T47D (cell line): Measurements from ENCODE around the gene KPTN.

Experiments used
- DNase-seq, 2 experiments: peaks; one replicate each; pipeline versions ENCODE4 v3.0.0 to v3.0.0-alpha.2; 2011 to 2012; ENCODE audit warnings: low read depth in 1 of 2, low spot score in 1 of 2
- JUND ChIP-seq: IDR thresholded peaks from 2 replicates; pipeline ENCODE4 v1.6.1; 2012; ENCODE audit warnings: low read depth
- in situ Hi-C: cut with HindIII; loops from 2 replicates; pipeline ENCODE4 v1.10.0; 2016; ENCODE audit warnings: low sequenced_read_pairs, low pct_unique_long_range_greater_than_20kb

Gene KPTN

DNA sequence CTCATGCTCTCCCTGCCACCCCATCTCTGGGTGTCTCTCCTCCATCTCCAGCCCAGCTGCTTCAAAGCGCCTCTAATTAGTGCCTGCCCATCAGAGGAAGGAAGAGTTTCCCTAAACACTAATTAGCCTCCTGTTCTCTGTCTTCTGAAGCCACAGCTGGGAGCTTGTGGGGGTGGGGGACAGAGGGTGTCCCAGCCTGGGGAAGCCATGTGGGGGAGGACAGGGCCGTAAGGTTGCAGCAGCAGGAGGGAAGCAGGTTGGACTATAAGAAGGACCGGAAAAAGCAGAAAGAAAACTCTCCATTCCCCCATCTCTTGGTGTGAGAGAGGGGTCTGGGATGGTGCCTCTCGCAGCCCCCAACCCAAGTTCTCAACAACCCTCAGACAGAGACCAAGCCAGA is 38.5 kb downstream of the KPTN start:
- in situ Hi-C loops: no loop called here
- no peak for DNase-seq
- TF ChIP-seq JUND: no peak

DNA sequence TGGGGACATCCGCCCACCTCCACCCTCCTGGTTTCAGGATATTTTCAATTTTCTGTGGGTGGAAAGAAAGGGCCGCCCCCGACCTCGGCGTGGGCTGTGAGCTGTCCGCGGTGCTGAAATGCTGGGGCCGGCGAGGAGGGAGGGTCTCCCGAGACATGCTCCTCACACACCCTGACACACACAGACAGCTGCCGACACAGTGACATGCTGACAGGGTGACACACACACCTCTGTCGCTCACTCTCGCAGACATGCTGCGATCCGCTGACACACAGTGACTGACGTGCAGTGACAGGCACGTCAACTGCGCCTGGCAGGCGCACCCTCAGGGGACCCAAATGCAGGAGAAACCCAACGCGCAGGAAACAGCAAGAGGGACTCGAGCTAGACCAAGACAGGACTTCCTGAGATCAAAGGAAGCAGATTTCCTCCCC is 39.6 kb downstream of the KPTN start:
- no peak for DNase-seq
- no peak for TF ChIP-seq JUND
- in situ Hi-C loops: no loop called here

DNA sequence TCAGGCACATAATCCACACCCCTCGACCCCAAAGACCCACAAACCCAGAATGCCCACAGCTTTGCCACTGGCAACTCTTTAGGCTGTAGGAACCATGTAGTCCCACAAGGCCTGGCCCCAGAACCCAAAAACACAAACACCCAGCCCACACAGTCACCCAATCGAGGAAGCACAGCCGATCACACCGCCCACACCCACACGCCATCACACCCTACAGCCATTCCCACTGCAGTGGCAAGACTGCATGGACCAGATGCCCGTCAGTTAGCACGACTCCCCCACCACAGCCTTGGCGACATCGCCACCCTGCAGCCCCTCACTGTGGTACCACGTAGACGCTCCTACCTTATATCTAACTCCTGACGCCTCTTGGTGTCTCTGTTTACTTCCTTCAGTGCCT is 40.7 kb downstream of the KPTN start:
- TF ChIP-seq JUND: no peak
- no peak for DNase-seq
- in situ Hi-C loops: no loop called here

DNA sequence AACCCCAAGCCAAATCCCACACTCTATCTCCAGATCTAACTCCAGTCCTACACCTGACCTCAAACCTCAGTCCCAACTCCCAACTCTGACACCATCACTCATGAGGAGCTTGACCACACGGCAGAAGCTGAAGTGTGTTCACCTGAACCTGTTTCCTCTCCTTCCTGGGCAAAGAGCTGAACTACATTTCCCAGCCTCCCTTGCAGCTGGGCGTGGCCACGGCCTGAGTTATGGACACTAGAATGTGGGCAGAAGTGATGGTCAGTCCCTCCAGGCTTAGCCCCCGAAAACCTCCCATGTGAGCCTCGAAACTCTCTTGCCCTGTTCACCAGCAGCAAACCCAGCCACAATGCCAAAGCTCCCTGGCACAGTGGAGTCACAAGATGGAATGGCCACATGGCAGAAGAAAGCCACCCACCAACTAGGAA is 45.2 kb downstream of the KPTN start:
- in situ Hi-C loops: no loop called here
- TF ChIP-seq JUND: no peak
- peak in 1 of 2 experiments; percentile 58 for DNase-seq

DNA sequence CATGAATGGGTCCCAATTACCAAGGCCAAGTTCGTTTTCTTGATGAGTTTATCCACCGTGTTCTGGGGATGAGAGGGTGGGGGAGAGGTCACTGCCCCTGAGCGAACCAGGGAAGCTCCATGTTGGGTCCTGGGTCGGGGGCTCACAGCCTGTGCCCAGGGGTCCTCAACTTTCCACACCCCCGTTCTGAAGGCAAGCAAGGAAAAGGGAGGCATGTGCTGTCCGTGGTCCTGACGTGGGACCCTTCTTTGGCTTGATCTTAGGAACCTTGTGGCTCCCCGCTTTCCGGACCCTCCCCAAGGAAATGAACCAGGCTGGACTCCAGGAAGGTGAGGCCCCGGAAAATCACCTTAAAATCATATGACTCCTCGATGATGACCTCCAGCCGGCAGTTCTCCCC is 46.5 kb downstream of the KPTN start:
- in situ Hi-C loops: no loop called here
- DNase-seq: no peak
- TF ChIP-seq JUND: no peak

DNA sequence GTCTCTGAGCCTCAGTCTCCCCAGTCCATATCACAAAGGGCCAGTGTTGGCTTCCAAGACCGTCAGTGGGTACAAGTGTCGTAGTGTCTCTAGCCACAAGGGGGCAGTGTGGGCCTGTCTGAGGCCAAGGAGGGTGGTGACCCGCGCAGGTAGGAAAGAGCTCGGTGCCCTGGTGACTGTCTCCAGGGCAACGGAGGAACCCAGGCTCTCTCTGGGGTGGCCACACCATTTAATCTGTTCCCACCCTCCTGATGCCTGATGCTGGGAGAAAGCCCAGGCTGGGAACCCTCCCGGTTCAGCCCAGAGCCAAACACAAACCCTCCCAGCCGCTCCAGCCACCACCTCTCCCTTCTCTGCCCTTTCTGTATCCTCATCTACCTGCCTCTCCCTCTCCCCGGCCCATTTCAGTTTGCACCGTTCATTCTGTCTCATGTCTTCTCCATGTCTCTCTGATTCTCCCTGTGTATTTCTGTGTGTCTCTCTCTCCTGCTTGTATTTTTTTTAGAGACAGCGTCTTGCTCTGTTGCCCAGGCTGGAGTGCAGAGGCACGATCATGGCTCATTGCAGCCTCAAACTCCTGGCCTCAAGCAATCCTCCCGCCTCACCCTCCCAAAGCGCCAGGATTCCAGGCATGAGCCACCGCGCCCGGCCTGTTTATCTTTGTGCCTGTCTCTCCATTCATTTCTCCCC is 47.2 kb downstream of the KPTN start:
- in situ Hi-C loops: no loop called here
- no peak for TF ChIP-seq JUND
- DNase-seq: peak; percentile 64 to 84

DNA sequence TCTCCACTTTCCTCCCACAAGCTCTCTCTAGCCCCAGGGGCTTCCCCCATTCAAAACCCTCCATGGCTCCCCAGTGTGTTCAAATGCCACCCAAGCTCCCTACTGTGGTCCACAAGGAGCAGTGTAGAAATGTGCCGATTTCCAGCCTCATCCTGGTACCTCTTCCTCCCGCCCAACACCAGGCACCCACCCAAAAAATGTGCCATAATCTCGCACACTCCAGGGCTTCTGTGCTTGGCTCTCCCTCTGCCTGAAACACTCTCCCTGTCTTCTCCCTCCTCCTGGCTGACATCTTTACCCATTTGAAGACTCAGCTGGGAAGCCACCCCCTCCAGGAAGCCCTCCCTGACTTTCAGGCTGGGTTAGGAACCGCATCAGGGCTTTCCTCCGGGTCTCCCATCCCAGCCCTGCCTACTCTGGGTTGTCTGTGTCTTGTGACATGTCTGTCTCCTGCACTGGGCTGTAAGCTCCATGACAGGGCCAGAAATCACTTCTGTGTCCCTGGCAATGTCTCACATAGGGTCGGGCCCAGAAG is 48.1 kb downstream of the KPTN start:
- in situ Hi-C loops: no loop called here
- TF ChIP-seq JUND: no peak
- no peak for DNase-seq

DNA sequence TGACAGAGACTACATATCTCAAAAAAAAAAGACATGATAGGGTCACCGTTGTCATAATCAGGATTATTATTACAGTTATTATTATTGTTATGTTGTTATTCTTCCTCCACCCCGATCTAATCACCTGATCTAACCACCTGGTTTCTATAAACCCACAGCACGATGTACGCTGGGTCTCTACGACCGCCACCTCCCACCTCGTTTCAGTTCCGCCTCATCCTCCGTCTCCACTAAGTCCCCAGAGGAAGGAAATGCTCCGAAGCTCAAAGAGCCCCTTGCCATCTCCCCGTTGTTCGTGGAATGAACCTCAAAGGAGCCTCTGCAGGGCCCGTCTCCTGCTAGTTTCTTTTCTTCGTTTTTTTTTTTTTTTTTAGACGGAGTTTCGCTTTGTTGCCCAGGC is 48.8 kb downstream of the KPTN start:
- no peak for DNase-seq
- TF ChIP-seq JUND: no peak
- in situ Hi-C loops: no loop called here

DNA sequence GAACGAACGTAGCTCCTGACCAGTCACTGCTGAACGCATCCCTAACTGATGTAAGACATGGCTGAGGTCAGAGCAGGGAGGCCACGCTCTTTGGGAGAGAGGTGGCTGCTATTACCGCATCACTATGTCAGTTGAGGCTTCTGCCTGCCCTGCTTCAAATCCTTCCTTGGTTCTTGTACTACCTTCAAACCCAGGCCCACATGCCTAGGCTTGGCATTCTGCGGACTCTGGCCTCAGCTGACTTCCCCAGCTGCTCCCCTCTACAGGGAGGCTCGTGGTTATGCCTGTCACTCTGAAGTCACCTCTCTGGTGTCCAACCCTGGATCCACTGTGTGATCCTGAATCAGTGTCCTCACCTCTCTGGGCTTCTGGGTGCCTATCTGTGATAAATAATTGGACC is 49.9 kb downstream of the KPTN start:
- DNase-seq: no peak
- in situ Hi-C loops: no loop called here
- TF ChIP-seq JUND: no peak

DNA sequence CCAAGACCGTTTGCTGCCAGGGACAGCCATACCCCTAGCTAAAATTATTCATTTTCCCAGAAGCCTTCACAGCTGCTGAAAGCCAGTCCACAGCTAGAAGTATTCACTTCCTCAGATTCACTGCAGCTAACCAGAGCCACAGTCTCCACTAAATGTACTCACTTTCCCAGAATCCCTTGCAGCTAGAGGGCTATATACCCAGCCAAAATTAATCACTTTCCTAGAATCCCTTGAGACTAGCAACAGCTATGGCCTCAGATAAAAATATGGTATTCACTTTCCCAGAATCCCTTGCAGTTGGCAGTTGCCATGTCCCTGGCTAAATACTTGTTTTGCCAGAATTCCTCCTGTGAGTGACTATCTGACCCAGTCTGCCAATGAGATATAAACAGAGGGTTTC is 50.9 kb downstream of the KPTN start:
- in situ Hi-C loops: no loop called here
- DNase-seq: no peak
- no peak for TF ChIP-seq JUND

DNA sequence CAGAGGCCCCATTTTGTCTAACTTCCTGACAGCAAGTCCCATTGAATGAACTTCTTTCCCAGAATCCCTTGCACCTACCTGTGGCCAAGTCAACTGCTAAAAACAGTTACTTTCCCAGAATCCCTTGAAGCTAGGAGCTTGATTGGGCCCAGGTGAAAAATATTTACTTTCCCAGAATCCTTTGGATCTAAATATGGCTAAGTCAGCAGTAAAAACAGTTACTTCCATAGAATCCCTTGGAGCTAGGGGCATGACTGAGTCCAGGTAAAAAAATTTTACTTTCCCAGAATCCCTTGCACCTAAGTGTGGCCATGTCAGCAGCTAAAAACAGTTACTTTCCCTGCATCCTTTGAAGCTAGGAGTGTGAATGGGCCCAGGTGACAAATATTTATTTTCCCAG is 51.5 kb downstream of the KPTN start:
- TF ChIP-seq JUND: no peak
- DNase-seq: no peak
- in situ Hi-C loops: no loop called here

DNA sequence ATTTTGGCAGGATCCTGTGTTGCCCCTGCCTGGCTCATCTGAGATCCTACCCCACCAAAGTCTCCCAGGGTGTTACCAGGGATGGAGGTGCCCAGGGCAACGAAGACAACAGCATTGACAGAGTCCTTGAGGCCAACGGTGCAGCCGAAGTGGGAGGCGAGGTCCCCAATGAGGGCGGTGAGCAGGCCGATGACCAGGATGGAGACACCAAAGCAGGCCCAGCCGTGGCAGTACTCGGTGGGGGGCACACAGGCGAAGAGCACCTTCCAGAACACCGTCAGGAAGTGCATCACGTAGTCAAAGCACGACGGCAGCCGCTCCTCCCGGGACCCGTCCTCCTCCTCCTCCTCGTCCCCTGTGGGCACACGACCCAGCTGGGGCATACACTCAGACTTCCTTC is 51.9 kb downstream of the KPTN start:
- TF ChIP-seq JUND: no peak
- no peak for DNase-seq
- in situ Hi-C loops: no loop called here

DNA sequence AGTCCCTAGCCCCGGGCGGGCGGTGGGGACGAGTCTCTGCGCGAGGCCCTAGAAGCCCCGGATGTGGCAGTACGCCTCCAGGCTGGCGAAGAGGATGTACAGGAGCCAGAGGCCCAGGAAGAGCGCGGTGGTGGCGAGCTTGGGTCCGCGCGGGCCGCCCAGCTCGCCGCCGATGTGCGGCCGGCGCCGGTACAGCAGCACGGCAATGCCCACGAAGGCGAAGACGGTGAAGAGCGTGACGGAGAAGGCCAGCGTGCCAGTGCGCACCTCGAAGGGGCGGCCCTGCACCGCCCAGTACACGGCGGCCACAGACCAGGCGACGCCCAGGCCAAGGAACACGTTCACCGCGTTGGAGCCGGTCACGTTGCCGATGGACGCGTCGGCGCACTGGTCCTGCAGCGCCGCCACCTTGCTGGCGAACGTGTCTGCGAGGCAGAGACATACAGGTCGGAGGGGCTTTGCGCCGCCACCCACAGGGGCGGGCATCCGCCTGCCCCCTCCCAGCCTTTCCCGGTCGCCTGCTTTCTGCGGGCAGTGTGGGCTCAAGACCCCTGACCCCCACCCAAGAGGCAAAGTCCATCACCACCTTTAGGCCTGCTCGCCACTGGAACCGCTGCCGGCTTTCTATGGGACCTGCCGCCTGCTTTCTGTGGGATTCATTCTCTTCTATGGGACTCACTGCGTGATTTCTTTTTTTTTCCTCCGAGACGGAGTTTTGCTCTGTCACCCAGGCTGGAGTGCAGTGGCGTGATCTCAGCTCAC is 53.8 kb downstream of the KPTN start:
- no peak for DNase-seq
- no peak for TF ChIP-seq JUND
- in situ Hi-C loops: no loop called here
